MCF 10A (cell line): Measurements from ENCODE around the gene EHMT2. TPM values are rescaled to one million over a fixed set of nuclear protein-coding genes. Genes with fewer than 3 reads are reported as not detected.

ENCODE experiments used
- BruUV-seq: library from RNA; stranded (reverse); fragments of 400-500 nt; replicated peaks from 2 replicates; lab custom pipeline; 2021; lab: Mats Ljungman, UMichigan
- CTCF ChIA-PET: fragments of 300-600 bp; sonication (Branson Sonifier 250); formaldehyde crosslinking; extraction: SDS; loops from one replicate; lab custom pipeline; 2021; ENCODE audit warnings: antibody characterized with exemption, inconsistent platforms; lab: Yijun Ruan, JAX
- POLR2A ChIA-PET: fragments of 300-600, 350-650 bp; sonication (Branson Sonifier 250); formaldehyde crosslinking; extraction: SDS; loops from one replicate; lab custom pipeline; 2020; ENCODE audit warnings: antibody characterized with exemption, inconsistent platforms; lab: Yijun Ruan, JAX
- DNase-seq: peaks from one replicate; pipeline ENCODE4 v3.0.0-alpha.2; 2018; ENCODE audit not compliant: unreplicated experiment
- H3K27ac Mint-ChIP-seq: one replicate; pipeline ENCODE4 v1.8.0; 2022; ENCODE audit warnings: mild to moderate bottlenecking, low read depth, mixed read lengths; ENCODE audit not compliant: unreplicated experiment
- H3K27me3 Mint-ChIP-seq: one replicate; pipeline ENCODE4 v1.8.0; 2022; ENCODE audit warnings: mixed read lengths; ENCODE audit not compliant: insufficient read depth, unreplicated experiment
- H3K36me3 Mint-ChIP-seq: one replicate; pipeline ENCODE4 v1.8.0; 2022; ENCODE audit warnings: mild to moderate bottlenecking, moderate library complexity, mixed read lengths; ENCODE audit not compliant: insufficient read depth, unreplicated experiment
- H3K4me1 Mint-ChIP-seq: one replicate; pipeline ENCODE4 v1.8.0; 2022; ENCODE audit warnings: mixed read lengths; ENCODE audit not compliant: insufficient read depth, unreplicated experiment
- H3K4me3 Mint-ChIP-seq: one replicate; pipeline ENCODE4 v1.8.0; 2022; ENCODE audit warnings: mild to moderate bottlenecking, moderate library complexity, mixed read lengths; ENCODE audit not compliant: unreplicated experiment
- H3K9me3 Mint-ChIP-seq: one replicate; pipeline ENCODE4 v1.8.0; 2022; ENCODE audit warnings: mixed read lengths; ENCODE audit not compliant: unreplicated experiment
- CTCF ChIP-seq: fragments of 200-600 bp; IDR thresholded peaks from one replicate; pipeline ENCODE4 v1.8.0; 2022; ENCODE audit warnings: antibody characterized with exemption, mild to moderate bottlenecking; ENCODE audit not compliant: unreplicated experiment
- intact Hi-C: fragments of 100-400 bp; cut with micrococcal nuclease; formaldehyde crosslinking; loops from 2 replicates; pipeline ENCODE4 v1.14.1; 2022
- total RNA-seq: library from RNA; stranded (reverse); gene quantifications from 2 replicates; pipeline ENCODE4 v1.2.3, GENCODE V29; 2022

EHMT2 gene
- total RNA-seq, 1 experiment from 2014 or later, result 20.2 TPM

GRCh38 chr6:31886541-31886991 lies 10.9 kb downstream of the EHMT2 start:
- Mint-ChIP-seq H3K27ac (no peak overlapping the region), H3K9me3 (no peaks in the 10 kb centered on the region), H3K4me1 (no peaks in the 10 kb centered on the region), H3K27me3 (no peaks in the 10 kb centered on the region), H3K4me3 (no peak overlapping the region), H3K36me3 (peaks cover 56% of the 10 kb centered on the region)
- ChIA-PET POLR2A (no interaction called here), CTCF (interaction anchor here (1.3 to 1.4 kb wide), 4 partner anchors 10 to 207 kb away, joined by 3 to 6 read pairs (median 4); partner anchors contain the start of gene EHMT2)
- BruUV-seq, result no TSS peak
- intact Hi-C loops, result loop anchor here (5.0 kb wide), 1 partner anchor 204 kb away; the partner anchor contains the start of gene LY6G5C
- TF ChIP-seq CTCF, result no peak
- DNase-seq, result no peak

DNA sequence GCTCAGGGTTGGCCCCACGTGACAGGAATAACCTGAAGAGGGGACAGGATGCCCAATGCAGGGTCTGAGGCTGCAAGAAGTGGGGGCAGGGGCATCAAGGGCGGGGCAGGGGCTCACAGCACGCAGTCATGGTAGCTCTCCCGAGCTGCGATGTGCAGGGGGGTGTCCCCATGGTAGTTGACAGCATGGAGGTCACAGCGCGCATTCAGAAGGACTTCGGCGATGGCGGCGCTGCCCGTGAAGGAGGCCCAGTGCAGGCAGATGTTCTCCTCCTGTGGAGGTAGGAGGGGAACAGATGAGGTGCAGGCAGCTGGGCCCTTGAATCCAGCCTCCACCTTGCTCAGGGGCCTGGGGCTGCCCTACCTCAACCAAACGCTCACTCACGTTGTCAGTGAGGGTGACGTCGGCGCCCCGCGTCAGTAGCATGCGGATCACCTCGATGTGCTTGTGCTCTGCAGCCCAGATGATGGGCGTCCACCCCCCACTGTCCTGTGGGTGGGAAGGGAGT lies 12.9 kb downstream of the EHMT2 start:
- TF ChIP-seq CTCF, result no peak
- Mint-ChIP-seq H3K9me3 (no peaks in the 10 kb centered on the region), H3K4me3 (no peak overlapping the region), H3K27me3 (no peaks in the 10 kb centered on the region), H3K4me1 (no peaks in the 10 kb centered on the region), H3K27ac (no peak overlapping the region), H3K36me3 (peaks cover 61% of the 10 kb centered on the region)
- intact Hi-C loops, result loop anchor here (5.0 kb wide), 1 partner anchor 202 kb away; the partner anchor contains the start of gene LY6G5C
- DNase-seq, result no peak
- BruUV-seq, result no TSS peak
- POLR2A ChIA-PET, result interaction anchor here (0.7 kb wide), 1 partner anchor 16 kb away, joined by 3 read pairs; no protein-coding TSS in a partner anchor
- CTCF ChIA-PET, result interaction anchor here (0.7 to 1.2 kb wide), 3 partner anchors 20 to 292 kb away, joined by 3 to 4 read pairs (median 4); no protein-coding TSS in a partner anchor

DNA sequence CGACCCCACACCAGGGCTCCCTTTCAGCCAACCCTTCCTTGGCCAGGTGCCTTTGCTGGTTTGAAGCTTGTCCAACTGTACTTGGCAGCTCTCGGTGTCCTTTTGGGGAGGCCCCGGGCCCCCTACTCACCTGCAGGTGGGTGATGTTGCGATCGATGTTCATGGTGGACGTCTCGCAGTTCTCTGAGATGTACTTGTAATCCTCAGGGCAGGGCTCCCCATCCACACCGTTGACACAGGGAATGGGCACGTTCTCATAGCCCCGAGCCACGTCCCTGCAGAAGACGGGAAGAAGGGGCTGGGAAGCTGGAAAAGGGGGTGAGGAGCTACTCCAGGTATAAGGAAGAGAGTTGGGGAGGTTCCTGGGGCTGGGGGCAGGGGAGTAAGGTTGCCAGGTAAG lies 13.8 kb downstream of the EHMT2 start:
- no peak for DNase-seq
- peaks cover 65% of the 10 kb centered on the region for H3K36me3 Mint-ChIP-seq
- ChIA-PET POLR2A (no interaction called here), CTCF (interaction anchor here (0.6 to 1.2 kb wide), 4 partner anchors 15 to 129 kb away, joined by 3 to 4 read pairs (median 3); no protein-coding TSS in a partner anchor)
- H3K27me3 Mint-ChIP-seq, result no peaks in the 10 kb centered on the region
- intact Hi-C loops, result no loop called here
- BruUV-seq, result no TSS peak
- H3K4me3 Mint-ChIP-seq, result no peak overlapping the region
- H3K4me1 Mint-ChIP-seq, result no peaks in the 10 kb centered on the region
- TF ChIP-seq CTCF, result no peak
- no peaks in the 10 kb centered on the region for H3K9me3 Mint-ChIP-seq
- no peak overlapping the region for H3K27ac Mint-ChIP-seq

GRCh38 chr6:31882344-31882743 lies 15.2 kb downstream of the EHMT2 start:
- Mint-ChIP-seq H3K4me3 (no peak overlapping the region), H3K9me3 (no peaks in the 10 kb centered on the region), H3K27me3 (no peaks in the 10 kb centered on the region), H3K4me1 (no peaks in the 10 kb centered on the region), H3K36me3 (peaks cover 63% of the 10 kb centered on the region), H3K27ac (no peak overlapping the region)
- intact Hi-C loops, result no loop called here
- ChIA-PET CTCF (interaction anchor here (0.6 to 1.1 kb wide), 2 partner anchors 16 to 24 kb away, joined by 4 to 6 read pairs; no protein-coding TSS in a partner anchor), POLR2A (interaction anchor here (0.7 kb wide), 1 partner anchor 103 kb away, joined by 3 read pairs; no protein-coding TSS in a partner anchor)
- no peak for DNase-seq
- TF ChIP-seq CTCF, result no peak
- BruUV-seq, result no TSS peak
